HepG2 (cell line): Measurements from ENCODE around the gene KCNAB1. TPM values are rescaled to one million over a fixed set of nuclear protein-coding genes. Genes with fewer than 3 reads are reported as not detected.

Experiments used
- ATAC-seq: fragments of 200-7000 bp; cut with Tn5 transposase; 3 replicates; pipeline ENCODE4 v1.9.1; 2020; ENCODE audit warnings: mild to moderate bottlenecking, moderate library complexity
- BruUV-seq: library from RNA; stranded (reverse); fragments of 400-500 nt; replicated peaks from 2 replicates; lab custom pipeline; 2021; lab: Mats Ljungman, UMichigan
- CTCF ChIA-PET: fragments of 300-600 bp; formaldehyde crosslinking; extraction: SDS; loops from one replicate; lab custom pipeline; 2021; ENCODE audit warnings: low total read pairs, inconsistent platforms, low intra/inter-chr PET ratio; lab: Yijun Ruan, JAX
- POLR2A ChIA-PET: fragments of 350-600 bp; sonication (Branson Sonifier 250); formaldehyde crosslinking; loops from one replicate; lab custom pipeline; 2020; ENCODE audit warnings: antibody characterized with exemption, inconsistent platforms; lab: Yijun Ruan, JAX
- DNase-seq: peaks from one replicate; pipeline ENCODE4 v3.0.0-alpha.2; 2015; ENCODE audit warnings: low spot score
- FAIRE-seq: peaks from 3 replicates; lab custom pipeline; 2011; peaks lifted over from hg19 to GRCh38; lab: Jason Lieb, UNC
- H2AFZ ChIP-seq: one replicate; pipeline ENCODE4 v1.6.1; 2011; ENCODE audit warnings: low read length, inconsistent platforms
- H3K27ac ChIP-seq: fragments of 300-600 bp; 3 replicates; pipeline ENCODE4 v1.8.0; 2011; ENCODE audit warnings: mixed run types, mild to moderate bottlenecking, mixed read lengths, low read length, inconsistent platforms; ENCODE audit not compliant: insufficient read depth; ENCODE audit errors: extremely low read length
- H3K27me3 ChIP-seq, 2 experiments: fragments of 200-600 bp in 1 of 2; 2 replicates in 1 of 2; 3 replicates in 1 of 2; pipeline versions ENCODE4 v1.6.0 to v1.8.0; 2011; ENCODE audit warnings: low read length in 2 of 2, mild to moderate bottlenecking in 2 of 2, moderate library complexity in 2 of 2, inconsistent platforms in 1 of 2; ENCODE audit not compliant: insufficient read depth in 2 of 2, control insufficient read depth in 1 of 2
- H3K36me3 ChIP-seq, 2 experiments: fragments of 200-600 bp in 1 of 2; replicated peaks in 1 of 2; 2 replicates in 1 of 2; 3 replicates in 1 of 2; pipeline versions ENCODE4 v1.5.1 to v1.8.0; 2011; ENCODE audit warnings: low read length in 2 of 2, inconsistent platforms in 1 of 2; ENCODE audit not compliant: insufficient read depth in 2 of 2, control insufficient read depth in 1 of 2
- H3K4me1 ChIP-seq: 2 replicates; pipeline ENCODE4 v1.5.1; 2012; ENCODE audit warnings: low read length, inconsistent platforms; ENCODE audit not compliant: insufficient read depth
- H3K4me2 ChIP-seq: 2 replicates; pipeline ENCODE4 v1.6.0; 2011; ENCODE audit warnings: low read depth, low read length, inconsistent platforms
- H3K4me3 ChIP-seq, 3 experiments: fragments of 200-600 bp in 1 of 3; sonication (generic), shearing (Covaris generic) in 1 of 3; replicated peaks in 1 of 3; 2 replicates each; pipeline ENCODE4 v1.5.1; 2011 to 2016; ENCODE audit warnings: low read length in 3 of 3, inconsistent platforms in 2 of 3, low read depth in 2 of 3, mild to moderate bottlenecking in 2 of 3, control low read depth in 1 of 3, mixed read lengths in 1 of 3; ENCODE audit not compliant: insufficient read depth in 1 of 3
- H3K79me2 ChIP-seq: one replicate; pipeline ENCODE4 v1.6.1; 2011; ENCODE audit warnings: low read length, inconsistent platforms; ENCODE audit not compliant: insufficient read depth
- H3K9ac ChIP-seq: 2 replicates; pipeline ENCODE4 v1.6.0; 2011; ENCODE audit warnings: mild to moderate bottlenecking, low read depth, low read length, inconsistent platforms; ENCODE audit not compliant: insufficient read depth
- H3K9me3 ChIP-seq: 2 replicates; pipeline ENCODE4 v1.5.1; 2012; ENCODE audit warnings: mild to moderate bottlenecking, low read length
- H4K20me1 ChIP-seq: 2 replicates; pipeline ENCODE4 v1.6.0; 2011; ENCODE audit warnings: inconsistent platforms, mild to moderate bottlenecking, low read length, moderate library complexity; ENCODE audit not compliant: insufficient read depth
- HMG20B ChIP-seq: conservative IDR thresholded peaks from 2 replicates; pipeline ENCODE4 v1.6.1; 2016; ENCODE audit warnings: missing genetic modification reagents, missing compliant biosample characterization
- HNRNPH1 ChIP-seq: fragments of 200-400 bp; formaldehyde crosslinking; optimal IDR thresholded peaks from 2 replicates; pipeline ENCODE3; 2017; ENCODE audit warnings: mild to moderate bottlenecking, low read depth, low read length
- KLF11 ChIP-seq: IDR thresholded peaks from 2 replicates; pipeline ENCODE4 v1.6.1; 2016; ENCODE audit warnings: missing compliant biosample characterization
- SMYD3 ChIP-seq: sonication (generic); formaldehyde crosslinking; IDR thresholded peaks from 2 replicates; pipeline ENCODE4 v1.8.1; 2023; ENCODE audit warnings: mild to moderate bottlenecking, missing genetic modification reagents
- XBP1 ChIP-seq: sonication (generic); formaldehyde crosslinking; IDR thresholded peaks from 2 replicates; pipeline ENCODE4 v1.5.0; 2020; ENCODE audit warnings: missing genetic modification reagents
- YEATS2 ChIP-seq: sonication (generic); formaldehyde crosslinking; IDR thresholded peaks from 2 replicates; pipeline ENCODE4 v1.4.0; 2020; ENCODE audit warnings: missing genetic modification reagents, borderline replicate concordance
- ZBTB42 ChIP-seq: sonication (generic); formaldehyde crosslinking; IDR thresholded peaks from 2 replicates; pipeline ENCODE4 v1.5.0; 2020; ENCODE audit warnings: mild to moderate bottlenecking, missing genetic modification reagents
- ZNF460 ChIP-seq: sonication (generic); formaldehyde crosslinking; IDR thresholded peaks from 2 replicates; pipeline ENCODE4 v1.5.1; 2020; ENCODE audit warnings: missing genetic modification reagents, mild to moderate bottlenecking, borderline replicate concordance
- WGBS: methylation state at CpG from one replicate; pipeline ENCODE4 v1.1.6; 2017; ENCODE audit warnings: low lambda C conversion rate; 5-methylcytosine and 5-hydroxymethylcytosine counted together
- in situ Hi-C: cut with HindIII; loops from 2 replicates; pipeline ENCODE4 v1.10.0; 2017; ENCODE audit warnings: low pct_unique_long_range_greater_than_20kb; ENCODE audit not compliant: extremely low pct_ligation_motif_present
- intact Hi-C: fragments of 100-400 bp; cut with micrococcal nuclease; formaldehyde crosslinking; loops from one replicate; pipeline ENCODE4 v1.10.0; 2022; ENCODE audit not compliant: unreplicated experiment
- polyA plus RNA-seq, 8 experiments: library from polyadenylated mRNA; depleted of rRNA in 3 of 8; stranded (reverse) in 7 of 8; unstranded in 1 of 8; fragments of >200 nt; fragmentation: Illumina TruSeq in 4 of 8; extraction: Trizol in 4 of 8; gene quantifications; 2 replicates each; pipeline versions ENCODE4 v1.2.1 to v1.2.3, GENCODE V29; 2011 to 2016; ENCODE audit warnings: low read depth in 4 of 8, missing spikeins in 1 of 8, mixed read lengths in 1 of 8; ENCODE audit not compliant: insufficient read depth in 1 of 8
- total RNA-seq, 5 experiments: library from RNA; depleted of rRNA; stranded (reverse); fragments of >200 nt; fragmentation: Illumina TruSeq; extraction: Trizol; gene quantifications; 2 replicates each; pipeline ENCODE4 v1.2.3, GENCODE V29; 2016; ENCODE audit warnings: low read depth in 1 of 5
- TF ChIP-seq, protein P1 (sequence below): sonication (generic); formaldehyde crosslinking; IDR thresholded peaks from 2 replicates; pipeline ENCODE4 v1.4.0; 2020; ENCODE audit warnings: missing genetic modification reagents, borderline replicate concordance

Gene KCNAB1
- total and polyA plus RNA-seq, 2 of the 13 experiments (the other 11 are each of a cell fraction or from before 2014, with no cell fraction given) = not detected

DNA sequence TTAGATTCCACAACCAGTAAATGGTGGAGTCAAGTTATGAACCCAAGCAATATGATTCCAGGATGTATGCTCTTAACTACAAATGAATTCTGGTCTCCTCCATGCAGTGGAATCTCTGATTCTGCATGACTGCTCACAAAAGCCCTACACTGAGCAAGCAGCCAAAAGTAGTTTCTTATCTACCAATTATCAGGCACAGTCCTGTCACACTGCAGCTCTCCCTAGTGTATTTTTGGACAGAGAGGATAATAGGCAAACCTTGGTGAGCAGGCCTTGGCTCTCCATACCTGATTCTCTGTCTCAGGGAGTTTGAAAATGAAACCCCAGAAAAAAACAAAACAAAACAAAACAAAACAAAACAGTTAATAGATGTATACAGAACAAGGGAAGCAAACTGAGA lies 438.0 kb downstream of the KCNAB1 start (continued):
- TF ChIP-seq ZNF460 = no peak

DNA sequence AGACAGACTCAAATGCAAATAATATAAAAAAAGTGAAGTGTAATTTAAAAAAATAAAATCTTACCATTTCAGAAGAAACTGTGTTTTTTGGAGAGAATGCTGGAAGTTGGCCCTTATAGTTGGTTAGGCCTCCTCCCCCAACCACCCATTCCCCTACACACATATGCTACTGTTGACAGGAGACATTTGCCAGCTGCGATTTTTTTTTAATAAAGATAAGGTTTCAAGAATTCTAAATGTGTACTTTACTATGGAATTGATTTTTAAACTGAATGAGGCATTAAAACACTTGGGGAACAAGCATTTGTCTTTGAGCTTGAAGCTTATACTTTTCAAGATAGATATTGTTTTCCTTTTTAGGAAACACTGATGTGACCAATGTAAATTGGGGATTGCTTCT lies 438.9 kb downstream of the KCNAB1 start:
- POLR2A ChIA-PET = no interaction called here
- H4K20me1 ChIP-seq = no peaks in the 10 kb centered on the region
- H3K4me2 ChIP-seq = no peak overlapping the region
- H3K4me1 ChIP-seq = no peaks in the 10 kb centered on the region
- no peaks in the 10 kb centered on the region; a peak in 1 of 5 replicates for H3K27me3 ChIP-seq
- H3K9ac ChIP-seq = no peak overlapping the region
- 0% methylated on average over 1 of the region's 1 CpG for WGBS
- no TSS peak for BruUV-seq
- FAIRE-seq = no peak
- peaks cover 6% of the 10 kb centered on the region for H3K79me2 ChIP-seq
- no peak for TF ChIP-seq YEATS2 (CRISPR knock-in tag)
- TF ChIP-seq, protein P1, sequence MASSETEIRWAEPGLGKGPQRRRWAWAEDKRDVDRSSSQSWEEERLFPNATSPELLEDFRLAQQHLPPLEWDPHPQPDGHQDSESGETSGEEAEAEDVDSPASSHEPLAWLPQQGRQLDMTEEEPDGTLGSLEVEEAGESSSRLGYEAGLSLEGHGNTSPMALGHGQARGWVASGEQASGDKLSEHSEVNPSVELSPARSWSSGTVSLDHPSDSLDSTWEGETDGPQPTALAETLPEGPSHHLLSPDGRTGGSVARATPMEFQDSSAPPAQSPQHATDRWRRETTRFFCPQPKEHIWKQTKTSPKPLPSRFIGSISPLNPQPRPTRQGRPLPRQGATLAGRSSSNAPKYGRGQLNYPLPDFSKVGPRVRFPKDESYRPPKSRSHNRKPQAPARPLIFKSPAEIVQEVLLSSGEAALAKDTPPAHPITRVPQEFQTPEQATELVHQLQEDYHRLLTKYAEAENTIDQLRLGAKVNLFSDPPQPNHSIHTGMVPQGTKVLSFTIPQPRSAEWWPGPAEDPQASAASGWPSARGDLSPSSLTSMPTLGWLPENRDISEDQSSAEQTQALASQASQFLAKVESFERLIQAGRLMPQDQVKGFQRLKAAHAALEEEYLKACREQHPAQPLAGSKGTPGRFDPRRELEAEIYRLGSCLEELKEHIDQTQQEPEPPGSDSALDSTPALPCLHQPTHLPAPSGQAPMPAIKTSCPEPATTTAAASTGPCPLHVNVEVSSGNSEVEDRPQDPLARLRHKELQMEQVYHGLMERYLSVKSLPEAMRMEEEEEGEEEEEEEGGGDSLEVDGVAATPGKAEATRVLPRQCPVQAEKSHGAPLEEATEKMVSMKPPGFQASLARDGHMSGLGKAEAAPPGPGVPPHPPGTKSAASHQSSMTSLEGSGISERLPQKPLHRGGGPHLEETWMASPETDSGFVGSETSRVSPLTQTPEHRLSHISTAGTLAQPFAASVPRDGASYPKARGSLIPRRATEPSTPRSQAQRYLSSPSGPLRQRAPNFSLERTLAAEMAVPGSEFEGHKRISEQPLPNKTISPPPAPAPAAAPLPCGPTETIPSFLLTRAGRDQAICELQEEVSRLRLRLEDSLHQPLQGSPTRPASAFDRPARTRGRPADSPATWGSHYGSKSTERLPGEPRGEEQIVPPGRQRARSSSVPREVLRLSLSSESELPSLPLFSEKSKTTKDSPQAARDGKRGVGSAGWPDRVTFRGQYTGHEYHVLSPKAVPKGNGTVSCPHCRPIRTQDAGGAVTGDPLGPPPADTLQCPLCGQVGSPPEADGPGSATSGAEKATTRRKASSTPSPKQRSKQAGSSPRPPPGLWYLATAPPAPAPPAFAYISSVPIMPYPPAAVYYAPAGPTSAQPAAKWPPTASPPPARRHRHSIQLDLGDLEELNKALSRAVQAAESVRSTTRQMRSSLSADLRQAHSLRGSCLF (CRISPR knock-in tag) = no peak
- no peak for TF ChIP-seq XBP1 (CRISPR knock-in tag)
- TF ChIP-seq HNRNPH1 = no peak
- no peak for TF ChIP-seq ZBTB42 (CRISPR knock-in tag)
- no peak for TF ChIP-seq HMG20B (CRISPR knock-in tag)
- TF ChIP-seq KLF11 (CRISPR knock-in tag) = no peak
- no peak for TF ChIP-seq SMYD3
- TF ChIP-seq, all 625 proteins: peak for 0
- H2AFZ ChIP-seq = no peak overlapping the region
- intact Hi-C loops (no loop called here), in situ Hi-C loops (loop anchor here (10.0 kb wide), 1 partner anchor 115 kb away; the partner anchor contains the start of gene TIPARP)
- no peaks in the 10 kb centered on the region for H3K9me3 ChIP-seq
- ATAC-seq (no peak), DNase-seq (no peak)
- no peaks in the 10 kb centered on the region for H3K36me3 ChIP-seq
- no peak overlapping the region for H3K27ac ChIP-seq
- CTCF ChIA-PET = no interaction called here
- H3K4me3 ChIP-seq = no peak overlapping the region
